AML-193 (cell line): ENCODE results near the gene P2RY2.
A peak's percentile ranks its signal among the peaks of the same experiment; 100 is the strongest.

Experiments
- DNase-seq, 2 experiments: peaks; one replicate each; lab custom pipeline; 2025; lab: John Stamatoyannopoulos, UW

P2RY2 gene

DNA sequence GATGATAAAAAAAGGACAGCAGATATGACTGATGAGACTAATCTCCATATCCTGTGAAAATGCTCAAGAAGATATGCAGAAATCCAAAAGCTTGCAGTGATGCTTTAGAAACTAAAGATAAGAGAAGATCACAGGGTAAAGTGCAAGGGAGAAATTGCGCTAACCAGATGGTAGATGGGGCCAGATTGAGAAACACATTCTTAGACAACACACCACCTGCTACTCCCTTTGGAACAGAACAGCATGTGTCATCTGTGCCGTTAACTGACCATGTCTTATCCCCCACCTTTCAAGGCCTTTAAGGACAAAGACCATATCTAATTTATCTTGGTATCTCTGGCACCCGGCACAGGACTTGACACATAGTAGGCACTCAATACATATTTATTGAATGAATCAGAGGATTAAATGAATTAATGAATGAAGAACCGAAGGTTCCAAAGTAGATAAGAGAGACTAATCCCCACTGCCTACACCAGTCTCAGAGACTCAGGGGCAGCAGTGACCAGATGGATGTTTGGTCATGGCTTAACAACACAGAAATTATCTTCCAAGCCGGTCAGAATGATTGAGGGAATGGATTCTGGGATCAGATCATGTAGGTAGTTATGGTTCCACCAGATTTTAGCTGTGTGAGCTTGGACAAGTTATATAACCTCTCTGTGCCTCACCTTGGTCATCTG is 12.3 kb upstream of the P2RY2 start:
- peak; percentile 87 to 89 for DNase-seq

DNA sequence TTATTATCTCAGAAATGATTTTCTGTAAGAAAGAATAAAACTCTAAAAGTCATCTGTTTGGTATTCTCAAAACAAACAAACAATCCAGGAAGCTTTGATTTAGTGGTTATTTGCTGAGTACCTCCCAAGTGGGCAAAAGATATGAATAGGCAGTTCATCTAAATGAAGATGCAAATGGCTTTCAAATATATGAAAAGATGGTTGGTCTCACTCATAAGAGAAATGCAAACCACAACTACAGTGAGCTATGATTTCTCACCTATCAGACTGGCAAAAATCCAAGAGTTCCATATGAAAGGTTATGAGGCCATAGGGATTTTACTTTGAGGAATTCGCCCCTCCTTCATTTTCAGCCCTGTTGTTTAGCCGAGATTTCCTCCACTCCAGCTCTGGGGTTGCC is 11.3 kb upstream of the P2RY2 start:
- DNase-seq = no peak

- no peak for DNase-seq
These were observed 8.2 kb upstream of the P2RY2 start for GRCh38 chr11:73209892-73210291.

- no peak for DNase-seq
These were observed 7.0 kb upstream of the P2RY2 start for GRCh38 chr11:73210916-73211667.

DNA sequence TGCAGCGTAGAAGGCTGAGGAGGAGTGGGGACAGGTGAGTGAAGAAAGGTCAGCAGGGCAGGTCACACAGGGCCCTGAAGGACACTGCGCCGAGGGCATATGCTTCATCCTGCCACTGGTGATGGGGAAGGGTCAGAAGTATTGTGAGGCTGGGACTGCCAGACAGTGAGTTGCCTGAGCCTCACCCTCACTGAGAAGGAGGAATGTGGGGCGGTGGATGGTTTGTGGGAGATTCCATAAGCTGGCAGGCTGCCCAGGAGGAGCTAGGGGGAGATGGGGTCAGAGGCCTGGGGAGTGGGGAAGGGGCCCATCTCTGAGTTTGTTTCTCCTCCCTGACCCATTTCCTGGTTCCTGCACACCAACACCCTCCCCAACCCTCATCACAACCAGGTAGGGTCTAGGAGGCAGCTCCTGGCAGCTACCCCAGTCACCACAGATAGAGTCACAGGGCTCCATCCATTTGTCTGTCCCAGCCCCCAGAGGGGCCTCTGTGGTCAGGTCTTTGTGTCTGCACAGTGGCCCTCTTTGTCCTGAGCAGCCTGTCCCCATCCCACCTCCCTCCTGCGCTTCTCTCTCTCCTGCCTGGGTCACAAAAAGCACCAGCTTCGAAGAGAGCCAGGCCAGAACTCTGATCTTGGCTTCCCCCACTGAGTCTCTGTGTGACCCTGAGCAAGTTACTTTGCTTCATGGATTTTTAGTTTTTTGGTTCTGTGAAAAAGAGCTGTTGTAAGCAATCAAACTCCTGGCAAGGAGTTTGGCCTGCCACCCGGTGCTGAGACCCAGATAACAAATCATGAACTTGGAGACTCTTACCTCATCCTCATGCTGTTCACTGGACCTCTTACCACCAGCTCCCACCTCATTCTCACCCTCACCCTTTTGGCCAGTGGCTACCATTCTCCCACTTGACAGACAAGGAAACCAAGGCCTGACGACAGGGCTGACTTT is 4.6 kb upstream of the P2RY2 start:
- no peak for DNase-seq

- DNase-seq = no peak
These were observed 2.6 kb upstream of the P2RY2 start for GRCh38 chr11:73215191-73216134.

GRCh38 chr11:73216465-73216864 is 1.6 kb upstream of the P2RY2 start:
- DNase-seq = no peak

DNA sequence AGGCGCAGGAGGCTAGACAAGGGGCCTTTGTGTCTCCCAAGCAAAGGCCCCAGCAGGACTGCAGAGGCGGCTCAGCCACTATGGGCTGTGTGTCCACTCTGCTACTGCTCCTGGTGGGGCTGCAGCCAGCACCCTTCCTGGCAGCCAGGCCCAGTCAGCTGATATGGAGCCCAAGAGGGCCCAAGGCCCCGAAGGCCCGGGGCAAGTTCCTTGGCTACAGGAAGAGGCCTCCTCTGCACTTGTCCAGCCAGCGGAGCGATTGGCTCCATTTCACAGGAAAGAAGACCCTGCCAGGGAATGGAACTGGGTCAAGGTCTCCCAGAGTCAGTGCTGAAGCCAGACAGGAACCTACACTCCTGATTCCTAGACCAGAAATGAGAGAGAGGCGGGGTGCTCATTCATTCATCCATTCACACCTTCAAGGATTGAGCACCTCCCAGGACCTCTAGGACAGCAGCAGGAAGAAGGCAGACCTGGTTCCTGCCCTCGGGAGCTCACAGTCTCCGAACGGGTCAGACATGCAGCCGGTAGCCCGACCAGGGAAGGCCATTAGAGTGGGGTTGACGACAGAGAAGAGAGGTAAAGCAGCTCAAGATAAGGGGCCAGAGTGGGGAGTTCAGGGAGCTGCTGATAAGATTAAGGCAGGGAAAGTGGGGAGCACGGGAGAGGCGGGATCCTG is 811 bp upstream of the P2RY2 start:
- DNase-seq = no peak

- DNase-seq = no peak
These were observed 323 bp upstream of the P2RY2 start for GRCh38 chr11:73217810-73218105.

- DNase-seq = no peak
These were observed 742 bp downstream of the P2RY2 start for GRCh38 chr11:73218830-73219215.

- no peak for DNase-seq
These were observed 1.6 kb downstream of the P2RY2 start for GRCh38 chr11:73219396-73220285.

DNA sequence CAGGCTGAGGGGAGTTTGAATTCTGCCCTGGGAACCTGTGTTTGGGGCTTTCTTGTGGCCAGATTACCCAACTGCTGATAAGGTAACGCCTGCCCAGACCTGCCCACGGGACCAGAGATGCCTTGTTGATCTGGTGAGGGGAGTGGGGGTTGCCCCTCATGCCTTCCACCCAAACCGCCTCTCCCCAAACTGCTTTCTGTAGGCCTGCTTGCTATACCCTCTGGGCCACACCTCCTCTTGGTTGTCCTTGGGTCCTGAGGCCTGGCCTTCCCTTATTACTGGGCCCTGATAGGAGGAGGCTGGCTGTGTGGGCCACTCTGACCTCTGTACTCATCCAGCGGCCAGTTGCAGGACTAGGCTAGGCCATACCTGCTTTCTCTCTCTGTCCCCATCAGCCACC is 3.4 kb downstream of the P2RY2 start:
- DNase-seq = no peak

- no peak for DNase-seq
These were observed 3.9 kb downstream of the P2RY2 start for GRCh38 chr11:73221996-73222395.

GRCh38 chr11:73223998-73224730 is 6.1 kb downstream of the P2RY2 start:
- no peak for DNase-seq

DNA sequence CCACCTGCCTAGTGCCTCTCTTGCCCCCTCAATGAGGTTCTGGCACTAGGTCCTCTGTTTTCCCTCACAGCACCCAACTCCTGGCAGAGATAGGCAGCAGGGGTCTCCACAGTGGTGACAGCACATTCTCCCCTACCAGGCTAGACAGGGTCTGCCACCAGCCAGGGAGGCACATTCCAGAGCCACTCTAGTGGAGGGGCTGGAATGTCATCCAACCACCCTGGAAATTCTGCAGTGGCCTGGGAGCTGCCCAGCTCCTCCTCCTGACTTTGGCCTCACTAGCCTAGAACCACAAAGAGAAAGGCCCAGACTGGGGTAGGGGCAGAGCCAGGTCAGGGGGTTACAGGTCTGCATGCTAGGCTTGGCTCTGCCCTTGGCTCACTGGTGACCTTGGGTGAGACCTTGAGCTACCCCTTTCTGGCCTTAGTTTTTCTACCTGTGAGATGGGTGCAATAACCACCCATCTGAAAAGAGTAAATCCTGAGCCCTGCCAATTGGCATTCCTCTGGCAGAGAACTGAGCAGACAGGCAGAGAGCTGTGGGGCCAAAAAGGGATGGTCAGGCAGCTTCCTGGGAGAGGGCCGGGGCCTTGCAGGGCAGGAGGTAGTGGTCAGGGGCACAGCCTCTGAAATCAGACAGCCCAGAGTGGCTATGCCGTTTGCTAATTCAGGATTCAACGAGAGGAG is 7.1 kb downstream of the P2RY2 start:
- no peak for DNase-seq

DNA sequence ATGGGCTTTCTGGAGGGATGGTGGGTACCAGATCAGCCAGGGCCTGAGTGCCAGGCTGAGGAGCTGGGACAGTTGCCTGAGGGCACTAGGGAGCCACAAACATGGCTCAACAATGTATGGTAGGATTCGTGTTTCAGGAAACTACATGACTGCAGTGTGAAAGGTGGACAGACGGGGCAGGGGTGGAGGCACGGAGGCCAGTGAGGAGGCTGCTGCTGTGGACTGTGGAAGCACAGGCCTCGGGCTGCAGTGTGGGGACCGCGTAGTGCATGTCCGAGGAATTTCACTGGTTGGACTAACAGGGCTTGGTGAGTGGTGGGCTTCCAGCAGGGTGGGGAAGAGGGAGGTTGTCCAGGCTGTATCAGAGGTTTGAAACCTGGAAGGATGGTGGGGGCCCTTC is 7.8 kb downstream of the P2RY2 start:
- no peak for DNase-seq

- no peak for DNase-seq
These were observed 8.4 kb downstream of the P2RY2 start for GRCh38 chr11:73226297-73227006.

DNA sequence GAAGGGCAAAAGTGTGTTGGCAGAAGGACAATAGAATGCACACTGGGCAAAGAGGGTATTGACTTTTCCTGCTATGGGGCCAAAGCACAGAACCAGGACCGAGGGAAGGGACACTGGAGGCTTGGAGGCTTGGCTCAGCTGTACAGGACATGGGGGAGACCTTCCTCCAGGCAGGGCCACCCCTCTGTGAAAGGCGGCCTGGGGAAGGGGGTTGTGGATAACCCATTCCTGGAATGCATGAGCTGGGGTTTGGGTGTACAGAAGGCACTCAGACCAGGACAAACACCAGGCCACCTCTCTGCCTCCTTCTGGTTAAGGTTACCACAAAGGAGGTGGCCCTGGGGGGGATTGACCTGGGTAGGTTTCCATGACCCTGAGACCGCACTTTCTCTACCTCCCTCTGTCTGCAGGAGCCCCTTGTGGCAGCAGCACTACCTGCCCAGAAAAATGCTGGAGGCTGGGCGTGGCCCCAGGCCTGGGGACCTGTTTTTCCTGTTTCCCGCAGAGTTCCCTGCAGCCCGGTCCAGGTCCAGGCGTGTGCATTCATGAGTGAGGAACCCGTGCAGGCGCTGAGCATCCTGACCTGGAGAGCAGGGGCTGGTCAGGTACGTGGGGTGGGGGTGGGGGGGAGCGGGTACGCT is 9.6 kb downstream of the P2RY2 start:
- no peak for DNase-seq
